Neural progenitor cell (in vitro differentiated cells): ENCODE results near the gene METTL25. TPM values are rescaled to one million over a fixed set of nuclear protein-coding genes. Genes with fewer than 3 reads are reported as not detected.

Experiments
- DNase-seq: peaks from one replicate; pipeline ENCODE4 v3.0.0-alpha.2; 2016; ENCODE audit warnings: low spot score
- H2AFZ ChIP-seq: fragments of 200-600 bp; sonication (generic); replicated peaks from 2 replicates; pipeline ENCODE4 v1.6.1; 2016; ENCODE audit warnings: antibody characterized with exemption
- H3F3A ChIP-seq: fragments of 200-600 bp; sonication (generic); 2 replicates; pipeline ENCODE4 v1.6.1; 2016; ENCODE audit warnings: antibody characterized with exemption, low read depth
- H3K27ac ChIP-seq: fragments of 200-600 bp; sonication (generic); 2 replicates; pipeline ENCODE4 v1.5.1; 2016; ENCODE audit warnings: mild to moderate bottlenecking
- H3K27me3 ChIP-seq: fragments of 200-600 bp; sonication (generic); 2 replicates; pipeline ENCODE4 v1.6.1; 2016; ENCODE audit warnings: mild to moderate bottlenecking, moderate library complexity
- H3K36me3 ChIP-seq: fragments of 200-600 bp; sonication (generic); 2 replicates; pipeline ENCODE4 v1.5.1; 2016
- H3K4me1 ChIP-seq: fragments of 200-600 bp; sonication (generic); 2 replicates; pipeline ENCODE4 v1.6.1; 2016; ENCODE audit warnings: mixed run types
- H3K4me2 ChIP-seq: fragments of 200-600 bp; sonication (generic); 2 replicates; pipeline ENCODE4 v1.6.1; 2016
- H3K4me3 ChIP-seq: fragments of 200-600 bp; sonication (generic); 2 replicates; pipeline ENCODE4 v1.5.1; 2016
- H3K79me2 ChIP-seq: fragments of 200-600 bp; sonication (generic); 2 replicates; pipeline ENCODE4 v1.6.1; 2016; ENCODE audit warnings: low read depth
- H3K9ac ChIP-seq: fragments of 200-600 bp; sonication (generic); 2 replicates; pipeline ENCODE4 v1.6.1; 2016
- H3K9me3 ChIP-seq: fragments of 200-600 bp; sonication (generic); 2 replicates; pipeline ENCODE4 v1.5.1; 2016; ENCODE audit warnings: low read depth
- H4K20me1 ChIP-seq: fragments of 200-600 bp; sonication (generic); 2 replicates; pipeline ENCODE4 v1.6.1; 2016; ENCODE audit warnings: low read depth
- H3K27ac Mint-ChIP-seq: 3 replicates; pipeline ENCODE4 v1.8.0; 2021; ENCODE audit warnings: mixed read lengths
- H3K27me3 Mint-ChIP-seq: 2 replicates; pipeline ENCODE4 v1.8.0; 2022; ENCODE audit warnings: low read depth, mild to moderate bottlenecking, inconsistent platforms, moderate library complexity, mixed read lengths; ENCODE audit not compliant: insufficient read depth
- H3K36me3 Mint-ChIP-seq: 3 replicates; pipeline ENCODE4 v1.8.0; 2021; ENCODE audit warnings: mixed read lengths
- H3K4me1 Mint-ChIP-seq: 3 replicates; pipeline ENCODE4 v1.8.0; 2021; ENCODE audit warnings: mixed read lengths
- H3K4me3 Mint-ChIP-seq: 3 replicates; pipeline ENCODE4 v1.8.0; 2021; ENCODE audit warnings: mild to moderate bottlenecking, moderate library complexity, mixed read lengths
- H3K9me3 Mint-ChIP-seq: 3 replicates; pipeline ENCODE4 v1.8.0; 2020; ENCODE audit warnings: mixed read lengths
- EZH2 ChIP-seq: fragments of 200-600 bp; sonication (generic); IDR thresholded peaks from 2 replicates; pipeline ENCODE4 v1.6.1; 2017; ENCODE audit warnings: antibody characterized with exemption, mild to moderate bottlenecking, moderate library complexity
- EZH2phosphoT487 ChIP-seq: fragments of 200-600 bp; sonication (generic); IDR thresholded peaks from 2 replicates; pipeline ENCODE4 v1.6.1; 2017; ENCODE audit warnings: antibody characterized with exemption
- total RNA-seq: library from RNA; depleted of rRNA; stranded (reverse); fragments of >200 nt; gene quantifications from 2 replicates; pipeline ENCODE4 v1.2.3, GENCODE V29; 2015; ENCODE audit warnings: low replicate concordance
- TF ChIP-seq, protein P1 (sequence below): fragments of 200-600 bp; sonication (generic); IDR thresholded peaks from 2 replicates; pipeline ENCODE4 v1.5.1; 2017; ENCODE audit warnings: antibody characterized with exemption, mild to moderate bottlenecking

The METTL25 gene, protein sequence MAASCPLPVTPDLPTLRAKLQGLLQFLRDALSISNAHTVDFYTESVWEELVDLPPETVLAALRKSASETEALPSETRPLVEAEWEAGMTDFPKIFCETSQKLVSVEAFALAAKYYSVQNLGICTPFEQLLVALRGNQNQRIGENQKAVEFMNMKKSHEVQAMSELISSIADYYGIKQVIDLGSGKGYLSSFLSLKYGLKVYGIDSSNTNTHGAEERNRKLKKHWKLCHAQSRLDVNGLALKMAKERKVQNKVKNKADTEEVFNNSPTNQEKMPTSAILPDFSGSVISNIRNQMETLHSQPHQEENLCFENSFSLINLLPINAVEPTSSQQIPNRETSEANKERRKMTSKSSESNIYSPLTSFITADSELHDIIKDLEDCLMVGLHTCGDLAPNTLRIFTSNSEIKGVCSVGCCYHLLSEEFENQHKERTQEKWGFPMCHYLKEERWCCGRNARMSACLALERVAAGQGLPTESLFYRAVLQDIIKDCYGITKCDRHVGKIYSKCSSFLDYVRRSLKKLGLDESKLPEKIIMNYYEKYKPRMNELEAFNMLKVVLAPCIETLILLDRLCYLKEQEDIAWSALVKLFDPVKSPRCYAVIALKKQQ
- 9.3 and 11.2 TPM in 2 replicates for total RNA-seq

DNA sequence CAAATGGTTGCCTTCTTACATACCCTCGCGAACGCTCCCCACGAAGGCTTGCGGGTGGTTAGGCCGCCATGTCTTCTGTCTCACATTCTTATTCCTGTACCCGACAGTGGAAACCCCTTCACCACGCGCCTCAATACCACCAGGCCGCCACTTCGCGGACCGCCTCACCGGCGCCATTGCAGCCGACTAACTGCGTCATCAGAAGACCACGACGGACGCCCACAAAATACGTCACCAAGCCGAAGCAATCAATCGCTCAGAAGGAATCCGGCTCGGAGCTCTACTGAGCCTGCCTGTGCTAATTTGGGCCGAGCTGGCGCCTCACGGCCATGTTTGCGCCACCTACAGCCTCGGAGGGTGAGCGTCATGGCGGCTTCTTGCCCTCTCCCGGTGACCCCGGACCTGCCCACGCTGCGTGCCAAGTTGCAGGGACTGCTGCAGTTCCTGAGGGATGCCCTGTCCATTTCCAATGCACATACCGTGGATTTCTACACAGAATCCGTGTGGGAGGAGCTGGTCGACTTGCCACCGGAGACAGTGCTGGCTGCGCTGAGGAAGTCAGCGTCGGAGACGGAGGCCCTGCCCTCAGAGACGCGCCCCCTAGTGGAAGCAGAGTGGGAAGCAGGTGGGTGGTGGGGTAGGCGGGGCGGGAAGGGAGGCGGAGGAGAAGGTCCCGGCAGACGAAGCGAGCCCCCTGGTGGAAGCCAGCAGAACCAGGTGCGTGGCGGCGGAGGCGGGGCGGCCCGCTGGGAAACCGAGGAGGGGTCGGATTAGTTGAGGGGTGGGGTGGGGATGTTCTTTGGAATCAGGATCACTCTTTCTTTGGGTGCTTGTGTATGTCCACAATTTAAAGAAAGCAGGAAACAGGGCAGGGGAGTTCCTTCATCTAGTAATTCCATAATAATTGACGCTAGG, at the start of gene METTL25, which contains the start of gene CCDC59:
METTL25 (plus strand) TSS at position 330 of the 915 bp plus-strand sequence; CDS start at position 367, 37 bp downstream.
CCDC59 (minus strand) TSS at position 188 of the 915 bp plus-strand sequence; CDS start at position 177, 11 bp downstream.
- no peaks in the 10 kb centered on the region for H3K9me3 ChIP-seq
- H3K27me3 Mint-ChIP-seq, result peaks cover 4% of the 10 kb centered on the region
- H3K27ac Mint-ChIP-seq, result peak within 1 kb of the TSS; percentile 100
- H3K9ac ChIP-seq, result peak within 1 kb of the TSS; percentile 99
- peaks cover 21% of the 10 kb centered on the region for H3K36me3 Mint-ChIP-seq
- H3K4me1 Mint-ChIP-seq, result peaks cover 18% of the 10 kb centered on the region
- TF ChIP-seq, protein P1, sequence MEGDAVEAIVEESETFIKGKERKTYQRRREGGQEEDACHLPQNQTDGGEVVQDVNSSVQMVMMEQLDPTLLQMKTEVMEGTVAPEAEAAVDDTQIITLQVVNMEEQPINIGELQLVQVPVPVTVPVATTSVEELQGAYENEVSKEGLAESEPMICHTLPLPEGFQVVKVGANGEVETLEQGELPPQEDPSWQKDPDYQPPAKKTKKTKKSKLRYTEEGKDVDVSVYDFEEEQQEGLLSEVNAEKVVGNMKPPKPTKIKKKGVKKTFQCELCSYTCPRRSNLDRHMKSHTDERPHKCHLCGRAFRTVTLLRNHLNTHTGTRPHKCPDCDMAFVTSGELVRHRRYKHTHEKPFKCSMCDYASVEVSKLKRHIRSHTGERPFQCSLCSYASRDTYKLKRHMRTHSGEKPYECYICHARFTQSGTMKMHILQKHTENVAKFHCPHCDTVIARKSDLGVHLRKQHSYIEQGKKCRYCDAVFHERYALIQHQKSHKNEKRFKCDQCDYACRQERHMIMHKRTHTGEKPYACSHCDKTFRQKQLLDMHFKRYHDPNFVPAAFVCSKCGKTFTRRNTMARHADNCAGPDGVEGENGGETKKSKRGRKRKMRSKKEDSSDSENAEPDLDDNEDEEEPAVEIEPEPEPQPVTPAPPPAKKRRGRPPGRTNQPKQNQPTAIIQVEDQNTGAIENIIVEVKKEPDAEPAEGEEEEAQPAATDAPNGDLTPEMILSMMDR, result peak; percentile 99
- TF ChIP-seq EZH2, result no peak
- peaks cover 3% of the 10 kb centered on the region for H3K9me3 Mint-ChIP-seq
- H2AFZ ChIP-seq, result peak within 1 kb of the TSS; percentile 100
- peaks cover 30% of the 10 kb centered on the region for H3K36me3 ChIP-seq
- H3K4me1 ChIP-seq, result peaks cover 22% of the 10 kb centered on the region
- peak within 1 kb of the TSS; percentile 73 for H3K27ac ChIP-seq
- peak; percentile 98 for DNase-seq
- peak within 1 kb of the TSS; percentile 95 for H3K4me3 ChIP-seq
- H3K79me2 ChIP-seq, result peaks cover 70% of the 10 kb centered on the region
- no peaks in the 10 kb centered on the region for H3F3A ChIP-seq
- no peaks in the 10 kb centered on the region for H3K27me3 ChIP-seq
- H3K4me2 ChIP-seq, result peak within 1 kb of the TSS; percentile 90
- H4K20me1 ChIP-seq, result no peaks in the 10 kb centered on the region
- peak within 1 kb of the TSS; percentile 100 for H3K4me3 Mint-ChIP-seq

DNA sequence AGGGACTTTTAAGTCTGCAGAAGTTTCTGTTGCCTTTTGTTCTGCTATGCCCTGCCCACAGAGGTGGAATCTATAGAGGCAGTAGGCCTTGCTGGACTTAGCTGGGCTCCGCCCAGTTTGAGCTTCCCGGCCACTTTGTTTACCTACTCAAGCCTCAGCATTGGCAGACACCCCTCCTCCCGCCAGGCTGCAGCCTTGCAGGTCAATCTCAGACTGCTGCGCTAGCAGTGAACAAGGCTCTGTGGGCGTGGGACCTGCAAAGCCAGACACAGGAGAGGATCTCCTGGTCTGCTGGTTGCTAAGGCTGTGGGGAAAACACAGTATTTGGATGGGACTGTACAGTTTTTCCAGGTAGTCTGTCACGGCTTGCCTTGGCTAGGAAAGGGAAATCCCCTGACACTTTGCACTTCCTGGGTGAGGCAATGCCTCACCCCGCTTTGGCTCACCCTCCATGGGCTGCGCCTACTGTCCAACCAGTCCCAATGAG, 43.9 kb upstream of the METTL25 start:
- Histone ChIP-seq H3K4me1 (peaks cover 4% of the 10 kb centered on the region), H3K9ac (no peak overlapping the region), H3K79me2 (no peaks in the 10 kb centered on the region), H3K36me3 (no peaks in the 10 kb centered on the region), H3K4me2 (peak overlapping the region; percentile 79), H3K27ac (no peak overlapping the region), H2AFZ (peak overlapping the region; percentile 98), H3K9me3 (no peaks in the 10 kb centered on the region), H3F3A (no peaks in the 10 kb centered on the region), H4K20me1 (no peaks in the 10 kb centered on the region), H3K4me3 (peak overlapping the region; percentile 42), H3K27me3 (no peaks in the 10 kb centered on the region)
- Mint-ChIP-seq H3K27me3 (peaks cover 2% of the 10 kb centered on the region), H3K36me3 (no peaks in the 10 kb centered on the region), H3K27ac (peak overlapping the region; percentile 5), H3K4me3 (no peak overlapping the region), H3K4me1 (peaks cover 7% of the 10 kb centered on the region), H3K9me3 (peaks cover 2% of the 10 kb centered on the region)
- DNase-seq, result peak; percentile 90
- TF ChIP-seq EZH2 (no peak), EZH2phosphoT487 (no peak)
- TF ChIP-seq, protein P1, result no peak

DNA sequence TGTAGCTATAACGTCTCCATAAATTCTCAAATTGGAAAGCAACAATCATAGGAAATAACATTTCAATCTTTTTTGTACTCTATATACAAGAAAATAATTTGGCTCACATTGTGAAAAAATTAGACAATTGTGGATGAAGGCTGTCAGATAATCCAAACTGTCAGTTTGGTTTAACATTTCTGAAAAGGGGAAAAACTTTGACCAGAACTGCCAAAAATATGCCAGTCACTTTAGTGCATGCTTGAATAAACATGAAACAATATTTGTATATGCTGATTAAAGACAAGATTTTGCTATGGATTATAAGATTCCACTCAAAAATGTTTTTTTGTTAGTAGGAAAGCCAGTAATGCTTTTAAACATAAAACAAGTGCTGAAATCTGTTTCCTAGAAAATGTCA, 39.1 kb upstream of the METTL25 start:
- no peak for DNase-seq
- Histone ChIP-seq H3K9ac (no peak overlapping the region), H2AFZ (no peak overlapping the region), H3K36me3 (no peaks in the 10 kb centered on the region), H3K9me3 (no peaks in the 10 kb centered on the region), H3K27ac (no peak overlapping the region), H3K79me2 (no peaks in the 10 kb centered on the region), H3K27me3 (no peaks in the 10 kb centered on the region), H4K20me1 (no peaks in the 10 kb centered on the region), H3K4me1 (peaks cover 4% of the 10 kb centered on the region), H3K4me2 (no peak overlapping the region), H3F3A (no peaks in the 10 kb centered on the region), H3K4me3 (no peak overlapping the region)
- TF ChIP-seq EZH2phosphoT487 (no peak), EZH2 (no peak)
- TF ChIP-seq, protein P1, result no peak
- Mint-ChIP-seq H3K27ac (no peak overlapping the region), H3K27me3 (peaks cover 2% of the 10 kb centered on the region), H3K36me3 (no peaks in the 10 kb centered on the region), H3K4me3 (no peak overlapping the region), H3K4me1 (peaks cover 1% of the 10 kb centered on the region), H3K9me3 (no peaks in the 10 kb centered on the region)
